ENCODE data around the gene GFRAL. TPM values are rescaled to one million over a fixed set of nuclear protein-coding genes. Genes with fewer than 3 reads are reported as not detected.
A peak's percentile ranks its signal among the peaks of the same experiment; 100 is the strongest.
"Not testable (repeated sequence)": the region's sequence is repeated elsewhere in the genome, so short reads cannot be mapped to it uniquely, and the experiment has no call there.

GFRAL gene
- total RNA-seq = not detected in 2 replicates

DNA sequence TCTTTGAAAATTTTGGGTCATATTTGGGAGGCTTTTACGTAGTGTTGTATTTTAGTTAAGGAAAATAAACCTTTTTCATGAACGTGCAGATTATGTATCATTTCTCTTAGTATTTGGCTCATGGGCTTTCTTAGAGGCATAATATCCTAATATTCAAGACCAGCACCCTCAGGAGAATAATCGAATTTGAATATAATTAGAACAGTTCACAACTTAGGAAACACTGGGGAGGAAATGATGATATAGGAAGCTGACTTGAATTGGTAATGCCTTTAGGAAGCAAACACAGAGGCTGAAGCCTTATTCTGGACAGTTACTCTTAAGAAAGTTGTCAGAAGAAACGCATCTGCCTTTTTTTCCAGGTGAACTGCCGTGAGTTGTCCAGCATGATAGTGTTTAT is at the start of gene GFRAL:
GFRAL (plus strand) TSS at position 301 of the 400 bp plus-strand sequence; CDS start at position 387, 86 bp downstream.
- no peak for DNase-seq (ENCODE audit: low read depth)
- TF ChIP-seq CTCF (conservative IDR thresholded peaks at IDR 0.05; ENCODE audit: low read depth, low read length) = no peak
- no peak within 1 kb of the TSS for H3K4me3 ChIP-seq (ENCODE audit: low read depth, low read length)

DNA sequence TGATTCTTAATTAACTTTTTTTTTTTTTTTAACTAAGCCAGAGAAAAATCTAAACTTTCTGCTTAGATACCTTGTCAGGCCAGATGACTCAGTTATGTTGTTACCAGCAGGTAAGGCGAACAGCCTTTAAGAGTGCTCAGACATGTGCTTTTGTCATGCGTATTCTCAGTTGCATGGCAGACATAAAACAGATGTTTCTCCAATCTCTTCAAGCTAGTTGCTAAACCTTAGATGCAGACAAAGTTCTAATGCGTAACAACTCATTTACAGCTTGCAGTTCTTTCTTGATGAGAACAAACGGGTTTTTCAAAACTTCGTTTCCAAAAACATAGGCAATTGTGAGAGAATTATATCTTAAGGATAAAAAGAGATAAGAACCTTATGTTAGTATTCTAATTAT is 49.6 kb upstream of the GFRAL start:
- H3K4me3 ChIP-seq (ENCODE audit: low read depth, low read length) = no peak overlapping the region
- TF ChIP-seq CTCF (conservative IDR thresholded peaks at IDR 0.05; ENCODE audit: low read depth, low read length) = no peak
- DNase-seq (ENCODE audit: low read depth) = no peak

GRCh38 chr6:55281215-55281614 is 46.1 kb upstream of the GFRAL start:
- no peak for TF ChIP-seq CTCF (conservative IDR thresholded peaks at IDR 0.05; ENCODE audit: low read depth, low read length)

DNA sequence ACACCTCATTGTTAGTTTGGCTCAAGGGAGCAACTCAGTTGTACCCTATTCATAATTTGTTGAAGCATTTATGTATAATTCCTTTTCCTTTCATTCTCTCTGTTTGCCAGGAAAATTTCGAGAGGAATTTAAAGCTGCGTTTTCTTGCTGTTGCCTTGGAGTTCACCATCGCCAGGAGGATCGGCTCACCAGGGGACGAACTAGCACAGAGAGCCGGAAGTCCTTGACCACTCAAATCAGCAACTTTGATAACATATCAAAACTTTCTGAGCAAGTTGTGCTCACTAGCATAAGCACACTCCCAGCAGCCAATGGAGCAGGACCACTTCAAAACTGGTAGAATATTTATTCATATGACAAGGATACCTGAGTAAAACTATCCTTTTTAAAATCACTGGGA is 45.2 kb upstream of the GFRAL start:
- TF ChIP-seq CTCF (conservative IDR thresholded peaks at IDR 0.05; ENCODE audit: low read depth, low read length) = no peak
- H3K4me3 ChIP-seq (ENCODE audit: low read depth, low read length) = no peak overlapping the region
- no peak for DNase-seq (ENCODE audit: low read depth)

More at GRCh38 chr6:55281215-55281614, 46.1 kb upstream of the GFRAL start:
- DNase-seq (ENCODE audit: low read depth) = no peak
- no peak overlapping the region for H3K4me3 ChIP-seq (ENCODE audit: low read depth, low read length)

- H3K4me3 ChIP-seq (ENCODE audit: low read depth, low read length) = no peak overlapping the region
- no peak for DNase-seq (ENCODE audit: low read depth)
- no peak for TF ChIP-seq CTCF (conservative IDR thresholded peaks at IDR 0.05; ENCODE audit: low read depth, low read length)
These were observed 40.4 kb upstream of the GFRAL start for GRCh38 chr6:55286824-55287223.

DNA sequence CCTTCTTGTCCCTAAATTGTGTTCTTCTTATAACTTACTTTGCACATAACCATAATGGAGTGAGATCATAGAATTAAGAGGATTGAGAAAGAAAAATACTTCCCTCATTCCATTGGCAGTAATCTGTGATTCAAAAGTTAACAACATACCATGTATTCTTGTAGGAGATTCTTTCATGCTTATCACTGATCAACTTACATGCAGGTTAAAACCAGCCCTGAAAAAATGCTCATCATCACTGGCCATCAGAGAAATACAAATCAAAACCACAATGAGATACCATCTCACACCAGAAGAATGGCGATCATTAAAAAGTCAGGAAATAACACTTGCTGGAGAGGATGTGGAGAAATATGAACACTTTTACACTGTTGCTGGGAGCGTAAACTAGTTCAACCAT is 36.5 kb upstream of the GFRAL start:
- H3K4me3 ChIP-seq (ENCODE audit: low read depth, low read length) = no peak overlapping the region
- no peak for DNase-seq (ENCODE audit: low read depth)
- no peak for TF ChIP-seq CTCF (conservative IDR thresholded peaks at IDR 0.05; ENCODE audit: low read depth, low read length)

DNA sequence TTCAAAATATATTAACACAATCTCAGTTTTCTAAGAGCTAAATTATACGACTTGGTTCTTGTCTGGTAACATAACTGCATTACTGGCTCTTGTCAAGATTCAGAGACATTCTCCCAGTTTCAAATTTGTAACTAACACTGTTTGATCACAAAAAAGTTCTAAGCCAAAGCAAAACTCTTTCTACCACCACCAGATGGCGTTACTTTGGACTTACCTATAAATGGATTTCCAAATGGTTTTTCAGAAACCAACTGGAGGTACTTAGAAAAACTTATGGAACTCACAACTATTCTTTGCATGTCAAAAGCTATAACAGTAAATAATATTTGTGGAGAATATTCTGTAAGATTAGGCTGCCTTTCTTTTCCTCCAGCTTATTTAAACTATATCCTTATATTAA is 34.2 kb upstream of the GFRAL start:
- no peak overlapping the region for H3K4me3 ChIP-seq (ENCODE audit: low read depth, low read length)
- no peak for DNase-seq (ENCODE audit: low read depth)
- TF ChIP-seq CTCF (conservative IDR thresholded peaks at IDR 0.05; ENCODE audit: low read depth, low read length) = peak; percentile 52

- H3K4me3 ChIP-seq (ENCODE audit: low read depth, low read length) = not testable (repeated sequence)
These were observed 30.1 kb upstream of the GFRAL start for GRCh38 chr6:55297214-55297613.

More at GRCh38 chr6:55297214-55297613, 30.1 kb upstream of the GFRAL start:
- not testable (repeated sequence) for DNase-seq (ENCODE audit: low read depth)

All from epithelial cell of proximal tubule (primary cell).